CD4-positive, alpha-beta T cell treated with Interleukin-4 for 1 hour (primary cell): ENCODE results near the gene CLDN22.

Experiments used
- DNase-seq, 2 donors: peaks; one replicate each; pipeline ENCODE4 v3.0.0-alpha.2; 2020 to 2022

The CLDN22 gene

DNA sequence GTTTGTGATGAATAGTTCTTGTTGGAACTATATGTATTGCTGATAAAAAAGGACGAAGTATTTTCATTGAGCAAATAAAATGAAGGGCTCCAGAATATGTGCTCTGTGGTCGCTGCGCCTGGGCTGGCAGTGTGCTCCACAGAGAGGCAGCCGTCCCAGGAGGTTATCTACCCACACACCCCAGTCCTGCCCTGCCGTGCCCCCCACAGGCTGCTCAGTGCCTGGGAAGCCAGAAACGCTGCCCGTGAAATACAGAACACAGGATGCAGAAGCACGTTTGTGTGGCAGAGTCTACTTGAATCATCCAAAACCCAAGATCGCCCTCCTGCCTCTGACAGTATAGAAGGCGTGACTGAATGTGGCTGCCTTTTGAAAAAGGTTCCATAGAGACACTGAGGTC, 1.4 kb downstream of the CLDN22 start:
- no peak for DNase-seq

GRCh38 chr4:183314806-183315205, 5.3 kb downstream of the CLDN22 start:
- no peak for DNase-seq

DNA sequence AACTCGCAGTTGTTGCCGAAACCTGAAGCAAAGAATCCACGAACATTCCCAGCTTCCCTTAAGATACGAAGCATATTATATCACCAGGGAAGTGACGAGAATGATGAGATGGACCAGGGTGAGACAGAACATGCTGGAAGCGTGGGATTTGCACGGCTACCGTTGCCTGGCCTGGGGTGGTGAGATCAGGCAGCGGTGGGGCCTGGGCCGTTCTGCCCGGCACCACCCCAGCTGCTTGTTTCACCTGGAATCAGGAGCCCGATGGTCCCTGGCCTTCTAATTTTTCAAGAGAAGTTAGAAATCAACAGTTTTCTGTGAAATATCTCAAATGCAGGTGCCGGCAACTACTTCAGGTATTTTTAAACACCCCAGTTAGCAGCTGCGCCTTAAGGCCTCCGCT, 5.7 kb downstream of the CLDN22 start:
- no peak for DNase-seq

DNA sequence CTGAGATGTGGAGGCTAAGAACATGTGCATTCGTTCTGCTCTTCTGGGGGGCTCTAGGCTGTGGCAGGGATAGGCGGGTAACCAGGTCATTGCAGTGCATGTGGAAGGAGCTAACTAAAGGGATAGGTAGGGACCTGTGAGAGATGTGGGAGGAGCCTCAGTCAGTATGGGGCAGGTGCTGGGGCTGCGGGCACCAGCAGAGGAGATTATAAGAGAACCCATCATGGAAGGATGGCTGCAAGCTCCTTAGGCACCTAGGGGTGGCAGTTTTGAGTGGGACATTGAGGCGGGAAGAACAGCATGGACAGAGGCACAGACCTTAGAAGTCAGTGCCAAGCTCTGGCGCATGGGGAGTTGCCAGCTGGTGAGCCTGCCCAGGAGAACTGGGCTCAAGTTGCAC, 7.2 kb downstream of the CLDN22 start:
- no peak for DNase-seq

GRCh38 chr4:183306811-183307210, 13.3 kb downstream of the CLDN22 start:
- DNase-seq, result no peak

DNA sequence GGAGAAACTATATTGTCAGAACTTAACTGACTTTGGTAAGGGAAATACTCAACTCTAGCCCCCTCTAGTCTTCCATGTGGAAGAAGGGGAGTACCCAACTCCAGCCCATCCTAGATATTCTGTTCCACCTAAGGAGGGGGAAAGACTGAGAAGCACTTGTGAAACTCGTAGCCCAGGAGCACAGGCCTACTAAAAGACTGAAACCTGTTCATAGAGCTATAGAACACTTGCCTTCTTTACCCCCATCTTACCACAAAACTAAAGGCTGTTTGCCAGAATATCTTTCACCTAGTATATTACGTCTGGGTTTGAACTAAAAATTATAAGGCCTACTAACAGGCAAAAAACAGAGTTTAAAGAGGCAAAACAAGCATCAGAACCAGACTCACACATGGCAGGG, 15.5 kb downstream of the CLDN22 start:
- no peak for DNase-seq

DNA sequence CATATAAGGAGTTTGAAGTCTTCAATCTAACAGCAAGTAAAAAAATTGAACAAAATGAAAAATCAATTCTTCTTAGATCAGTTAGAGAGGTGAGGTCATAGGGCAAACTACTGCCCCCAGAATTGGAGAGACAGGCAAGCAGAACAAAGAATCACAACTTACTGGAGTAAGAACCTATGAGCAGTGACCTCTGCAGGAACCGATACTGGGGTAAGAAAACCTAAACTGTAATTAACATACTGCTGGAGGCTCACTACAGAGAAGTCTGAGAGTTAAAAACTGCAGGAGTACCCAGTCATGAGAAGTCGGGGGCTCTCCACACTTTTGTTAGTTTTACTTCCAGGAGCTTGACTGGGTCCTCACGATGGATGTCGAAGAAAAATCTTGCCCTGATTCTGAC, 16.0 kb downstream of the CLDN22 start:
- no peak for DNase-seq

- DNase-seq, result no peak
Observed at GRCh38 chr4:183303301-183303700, 16.8 kb downstream of the CLDN22 start.

DNA sequence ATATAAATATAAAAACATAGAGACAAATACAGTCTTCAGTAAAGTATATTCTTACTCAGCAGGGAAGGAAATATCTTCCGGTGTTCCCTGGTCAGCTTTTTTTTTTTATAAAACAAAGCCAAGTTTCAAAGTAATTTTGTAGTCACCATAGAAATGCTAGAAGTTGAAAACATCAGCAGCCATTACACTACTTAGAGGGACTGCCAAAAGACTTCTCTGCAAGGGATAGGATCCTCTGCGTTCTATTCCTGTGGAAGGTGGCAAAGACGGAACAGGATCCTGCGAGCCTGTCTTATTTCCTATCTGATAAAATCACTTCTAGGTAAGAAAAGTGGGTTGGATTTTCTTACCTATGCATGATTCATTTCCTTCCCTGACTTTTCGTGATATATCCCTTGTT, 19.4 kb downstream of the CLDN22 start:
- DNase-seq, result no peak

DNA sequence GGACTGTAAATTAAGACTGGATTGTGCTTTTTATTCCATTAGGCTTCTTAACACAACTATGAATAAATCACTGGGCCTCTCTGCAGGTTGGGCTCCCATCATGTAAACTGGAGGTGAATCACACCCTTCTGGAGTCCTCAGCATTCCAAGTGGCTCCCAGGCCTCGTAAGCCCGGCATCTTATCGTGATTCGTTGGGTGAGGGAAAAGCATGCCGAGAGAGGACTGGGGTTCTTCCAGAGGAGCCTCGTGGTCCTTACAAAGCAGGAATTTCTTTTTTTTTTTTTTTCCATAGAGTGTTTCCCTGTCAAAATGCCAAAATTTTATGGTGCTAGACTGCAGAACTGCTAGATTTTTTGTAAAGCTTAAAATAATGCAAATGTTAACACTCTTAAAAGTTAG, 20.0 kb downstream of the CLDN22 start:
- no peak for DNase-seq

GRCh38 chr4:183299464-183299863, 20.6 kb downstream of the CLDN22 start:
- no peak for DNase-seq

DNA sequence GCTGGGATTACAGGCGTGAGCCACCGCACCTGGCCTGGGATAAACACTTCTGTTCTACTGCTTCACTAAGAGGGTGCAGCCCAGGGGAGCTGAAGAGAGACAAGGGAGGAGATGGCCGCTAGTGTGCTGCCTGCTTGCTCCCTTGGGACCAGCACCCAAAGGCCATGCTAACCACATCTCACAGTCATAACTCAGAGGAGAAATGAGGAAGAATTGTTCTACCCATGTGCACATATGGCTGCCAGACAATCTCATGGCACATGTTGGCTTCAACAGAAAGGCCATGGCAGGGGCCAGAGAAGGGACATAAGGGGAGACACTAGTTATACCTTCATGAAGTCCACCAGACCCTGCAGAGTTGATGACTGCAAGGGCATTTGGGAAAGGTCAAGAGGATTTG, 22.4 kb downstream of the CLDN22 start:
- DNase-seq, result no peak

- no peak for DNase-seq
Observed at GRCh38 chr4:183295711-183296110, 24.4 kb downstream of the CLDN22 start.

- DNase-seq, result no peak
Observed at GRCh38 chr4:183291070-183291469, 29.0 kb downstream of the CLDN22 start.

GRCh38 chr4:183289688-183290087, 30.4 kb downstream of the CLDN22 start:
- no peak for DNase-seq

DNA sequence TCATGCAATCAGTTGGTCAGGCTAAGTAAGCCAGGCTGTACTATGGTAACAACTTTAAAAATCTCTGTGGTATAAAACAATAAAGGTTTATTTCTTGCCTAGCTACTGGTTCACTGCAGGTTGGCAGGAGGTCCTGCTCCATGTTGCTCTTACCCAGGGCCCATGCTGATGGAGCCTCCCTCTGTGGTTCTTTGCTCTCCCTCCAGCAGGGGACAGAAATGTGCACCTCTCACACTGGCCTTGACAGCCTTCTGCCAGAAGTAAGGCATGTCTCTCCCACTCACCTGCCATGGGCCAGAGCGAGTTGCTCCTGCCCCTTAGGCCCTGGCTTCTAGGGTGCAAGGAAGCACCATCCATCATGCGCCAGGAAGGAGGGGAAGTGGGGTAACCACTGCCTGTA, 31.1 kb downstream of the CLDN22 start:
- DNase-seq, result no peak

- DNase-seq, result no peak
Observed at GRCh38 chr4:183287677-183288076, 32.4 kb downstream of the CLDN22 start.

DNA sequence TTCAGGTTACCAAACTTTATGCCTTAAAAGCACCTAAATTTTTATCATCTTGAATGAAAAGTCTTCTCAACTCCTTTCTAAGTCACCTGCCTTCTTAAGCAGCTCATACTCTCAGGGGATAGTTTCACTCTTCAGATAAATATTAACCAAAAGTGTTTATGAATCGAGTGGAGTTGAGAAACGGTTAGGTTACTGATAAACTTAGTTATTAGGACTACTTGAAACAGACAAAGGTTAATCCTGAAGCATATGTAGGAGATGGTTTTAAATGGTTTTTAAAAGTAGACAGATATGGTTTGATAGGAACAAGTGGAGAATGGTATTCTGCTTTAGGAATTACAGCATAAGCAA, 32.8 kb downstream of the CLDN22 start:
- no peak for DNase-seq

DNA sequence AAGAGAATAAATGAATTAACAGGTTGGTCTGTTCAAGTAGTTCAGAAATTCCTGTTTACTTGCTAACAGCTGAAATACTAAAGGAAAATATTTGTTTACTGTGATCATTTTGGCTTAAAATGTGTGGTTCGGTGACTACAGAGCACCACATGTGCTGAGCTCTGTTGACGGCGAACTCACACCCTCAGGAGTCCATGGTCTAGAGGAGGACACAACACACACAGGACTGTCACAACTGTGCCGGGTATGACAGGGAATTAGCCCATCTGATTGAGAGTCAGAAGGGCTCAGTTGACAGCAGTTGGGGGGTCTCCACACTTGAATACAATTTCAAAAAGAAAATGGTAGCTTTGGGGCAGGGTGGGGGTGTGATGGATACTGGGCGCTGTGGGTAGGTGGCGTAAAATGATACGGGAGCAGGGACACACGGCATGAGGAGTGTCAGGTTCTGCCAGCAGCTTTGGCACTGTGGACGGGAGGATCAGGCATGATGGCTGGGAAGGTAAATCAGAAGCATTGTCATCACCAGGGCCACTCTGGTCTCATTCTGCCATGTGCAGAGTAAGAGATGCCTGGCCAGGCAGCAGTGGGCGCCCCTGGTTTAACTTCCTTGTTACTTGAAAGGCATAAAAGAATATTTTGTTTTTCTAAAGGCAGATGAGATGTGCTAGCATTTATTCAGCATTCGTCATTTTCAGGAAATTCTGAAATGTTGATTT, 33.3 kb downstream of the CLDN22 start:
- DNase-seq, result no peak

GRCh38 chr4:183285886-183286285, 34.2 kb downstream of the CLDN22 start:
- DNase-seq, result no peak

DNA sequence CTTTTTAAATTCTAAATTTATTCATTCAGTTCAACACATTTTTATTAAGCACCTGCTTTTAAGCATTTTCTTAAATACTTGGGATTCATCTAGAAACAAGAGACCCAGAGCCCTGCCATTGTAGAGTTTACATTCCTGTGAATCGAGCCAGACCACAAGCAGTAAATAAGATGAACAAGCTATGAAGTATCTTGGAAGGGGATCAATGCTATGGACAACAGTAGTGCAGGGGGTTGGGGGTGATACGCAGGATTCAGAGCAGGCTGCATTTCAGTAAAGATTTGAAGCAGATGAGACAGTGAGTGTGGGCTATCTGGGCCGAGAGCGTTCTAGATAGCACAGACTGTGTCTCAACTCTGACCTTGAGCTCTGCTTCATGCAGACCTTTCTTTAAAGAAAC, 35.1 kb downstream of the CLDN22 start:
- no peak for DNase-seq

GRCh38 chr4:183284258-183284785, 35.8 kb downstream of the CLDN22 start:
- no peak for DNase-seq

GRCh38 chr4:183276106-183276505, 44.0 kb downstream of the CLDN22 start:
- DNase-seq, result no peak

GRCh38 chr4:183272384-183272783, 47.7 kb downstream of the CLDN22 start:
- DNase-seq, result no peak

- DNase-seq, result no peak
Observed at GRCh38 chr4:183268556-183268955, 51.5 kb downstream of the CLDN22 start.
